PC-3 (cell line): Measurements from ENCODE around the gene SGTA. TPM values are rescaled to one million over a fixed set of nuclear protein-coding genes. Genes with fewer than 3 reads are reported as not detected.

Experiments
- ATAC-seq: fragments of 200-7000 bp; cut with Tn5 transposase; 2 replicates; pipeline ENCODE4 v1.9.1; 2020; ENCODE audit warnings: mild to moderate bottlenecking, moderate library complexity
- BruUV-seq: library from RNA; stranded (reverse); fragments of 400-500 nt; replicated peaks from 2 replicates; lab custom pipeline; 2021; lab: Mats Ljungman, UMichigan
- CTCF ChIA-PET: fragments of 300-600 bp; sonication (Branson Sonifier 250); formaldehyde crosslinking; loops from one replicate; lab custom pipeline; 2022; ENCODE audit warnings: antibody characterized with exemption; lab: Charles Lee
- POLR2A ChIA-PET: fragments of 300-600 bp; sonication (Branson Sonifier 250); formaldehyde crosslinking; loops from one replicate; lab custom pipeline; 2022; ENCODE audit warnings: antibody characterized with exemption; ENCODE audit not compliant: unreplicated experiment; lab: Charles Lee
- DNase-seq: peaks from one replicate; pipeline ENCODE4 v3.0.0-alpha.2; 2015
- H2AFZ ChIP-seq: fragments of 300-600 bp; sonication (generic); 2 replicates; pipeline ENCODE4 v1.6.0; 2016; ENCODE audit warnings: antibody characterized with exemption, low read length
- H3F3A ChIP-seq: fragments of 300-600 bp; sonication (generic); one replicate; pipeline ENCODE4 v1.6.0; 2017; ENCODE audit warnings: antibody characterized with exemption, low read length, control low read depth, mild to moderate bottlenecking; ENCODE audit not compliant: unreplicated experiment
- H3K27ac ChIP-seq: fragments of 300-600 bp; sonication (generic); 2 replicates; pipeline ENCODE4 v1.5.1; 2016; ENCODE audit warnings: mild to moderate bottlenecking, low read length
- H3K27me3 ChIP-seq: fragments of 300-600 bp; sonication (generic); 2 replicates; pipeline ENCODE4 v1.6.1; 2016; ENCODE audit warnings: low read length, mixed read lengths
- H3K36me3 ChIP-seq: fragments of 300-600 bp; sonication (generic); 2 replicates; pipeline ENCODE4 v1.6.1; 2016; ENCODE audit warnings: low read depth, mixed run types, low read length, mixed read lengths
- H3K4me1 ChIP-seq: fragments of 300-600 bp; sonication (generic); 2 replicates; pipeline ENCODE4 v1.5.1; 2016; ENCODE audit warnings: low read length; ENCODE audit not compliant: insufficient read depth
- H3K4me2 ChIP-seq: fragments of 300-600 bp; sonication (generic); 2 replicates; pipeline ENCODE4 v1.6.0; 2016; ENCODE audit warnings: low read length
- H3K4me3 ChIP-seq: fragments of 300-600 bp; sonication (generic); 2 replicates; pipeline ENCODE4 v1.5.1; 2016; ENCODE audit warnings: mild to moderate bottlenecking, low read length, mixed read lengths
- H3K79me2 ChIP-seq: fragments of 300-600 bp; sonication (generic); 2 replicates; pipeline ENCODE4 v1.6.1; 2017; ENCODE audit warnings: low read length, mixed read lengths
- H3K9ac ChIP-seq: fragments of 300-600 bp; sonication (generic); 2 replicates; pipeline ENCODE4 v1.6.0; 2016; ENCODE audit warnings: mild to moderate bottlenecking, low read length
- H3K9me2 ChIP-seq: fragments of 300-600 bp; sonication (generic); replicated peaks from 2 replicates; pipeline ENCODE4 v1.6.1; 2016; ENCODE audit warnings: mixed run types, low read length, mixed read lengths
- H3K9me3 ChIP-seq: fragments of 300-600 bp; sonication (generic); 2 replicates; pipeline ENCODE4 v1.6.1; 2016; ENCODE audit warnings: low read length, mixed read lengths
- H4K20me1 ChIP-seq: fragments of 300-600 bp; sonication (generic); 2 replicates; pipeline ENCODE4 v1.6.1; 2016; ENCODE audit warnings: low read length, mixed read lengths
- CTCF ChIP-seq: fragments of 300-600 bp; sonication (generic); conservative IDR thresholded peaks from 2 replicates; pipeline ENCODE4 v1.5.1; 2017; ENCODE audit warnings: antibody characterized with exemption, low read depth, mild to moderate bottlenecking, low read length
- EZH2 ChIP-seq: fragments of 300-600 bp; sonication (generic); IDR thresholded peaks from one replicate; pipeline ENCODE4 v1.6.1; 2017; ENCODE audit warnings: antibody characterized with exemption, mild to moderate bottlenecking, low read length; ENCODE audit not compliant: unreplicated experiment
- EZH2phosphoT487 ChIP-seq: fragments of 300-600 bp; sonication (generic); IDR thresholded peaks from 2 replicates; pipeline ENCODE4 v1.6.1; 2018; ENCODE audit warnings: mild to moderate bottlenecking, antibody characterized with exemption, low read length, borderline replicate concordance
- intact Hi-C: fragments of 100-400 bp; cut with micrococcal nuclease; formaldehyde crosslinking; loops from 2 replicates; pipeline ENCODE4 v1.9.0; 2023
- total RNA-seq: library from RNA; depleted of rRNA; stranded (reverse); fragments of >200 nt; gene quantifications from 2 replicates; pipeline ENCODE4 v1.2.3, GENCODE V29; 2014

Gene SGTA
- total RNA-seq, 1 experiment from 2014 or later: 78.6 TPM

- Histone ChIP-seq H3K9ac (no peak overlapping the region), H3K4me2 (no peak overlapping the region), H3K27ac (no peak overlapping the region), H2AFZ (no peak overlapping the region), H3K9me3 (no peaks in the 10 kb centered on the region), H3K9me2 (no peaks in the 10 kb centered on the region), H3F3A (no peaks in the 10 kb centered on the region), H3K36me3 (peaks cover 12% of the 10 kb centered on the region), H3K79me2 (no peaks in the 10 kb centered on the region), H4K20me1 (no peaks in the 10 kb centered on the region), H3K4me1 (peaks cover 6% of the 10 kb centered on the region), H3K4me3 (no peak overlapping the region), H3K27me3 (no peaks in the 10 kb centered on the region)
- ATAC-seq (no peak), DNase-seq (no peak)
- ChIA-PET CTCF (no interaction called here), POLR2A (no interaction called here)
- no TSS peak for BruUV-seq
- no peak for TF ChIP-seq EZH2phosphoT487
- TF ChIP-seq EZH2: no peak
- intact Hi-C loops: no loop called here
Observed at GRCh38 chr19:2732157-2732725, 50.8 kb downstream of the SGTA start.

DNA sequence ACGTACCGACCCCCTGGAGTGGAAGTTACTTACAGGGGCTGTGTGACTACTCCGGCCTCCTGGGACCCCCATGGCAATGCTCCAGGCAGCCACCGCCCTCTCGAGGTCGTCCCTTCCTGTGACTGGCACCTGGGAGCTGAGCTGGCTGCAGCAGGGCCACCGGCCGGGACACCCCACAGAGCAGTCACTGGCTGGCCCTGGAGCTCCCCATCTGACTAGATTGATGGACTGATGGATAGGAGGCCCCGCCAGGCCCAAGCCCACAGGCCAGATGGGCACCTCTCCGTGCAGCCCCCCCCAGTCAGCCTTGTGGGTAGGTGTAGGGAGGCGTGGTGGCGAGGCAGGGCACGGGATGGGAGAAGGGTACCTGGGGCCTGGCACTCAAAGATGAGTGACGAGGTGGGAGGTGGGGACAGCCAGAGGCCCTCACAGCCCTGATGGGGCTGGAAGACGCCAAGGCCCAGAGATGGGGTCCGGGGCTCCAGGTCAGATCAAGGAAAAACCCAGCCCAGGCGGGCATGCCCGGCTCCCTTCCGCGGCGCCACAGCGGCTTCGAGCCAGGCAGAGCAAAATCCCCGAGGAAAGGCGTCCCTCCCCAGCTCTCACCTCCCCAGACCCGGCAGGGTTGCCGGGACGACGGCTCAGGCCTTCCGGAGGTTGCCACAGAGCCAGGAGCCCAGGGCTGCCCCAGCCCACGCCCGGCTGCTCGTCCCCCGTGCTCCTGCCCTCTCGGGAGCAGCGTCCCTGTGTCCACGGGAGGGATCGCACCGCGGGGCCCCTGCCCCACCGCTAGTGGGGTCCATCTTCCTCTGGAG, 51.7 kb downstream of the SGTA start:
- Histone ChIP-seq H3F3A (no peaks in the 10 kb centered on the region), H3K27ac (no peak overlapping the region), H3K4me1 (peaks cover 13% of the 10 kb centered on the region), H3K9me3 (no peaks in the 10 kb centered on the region), H3K9ac (no peak overlapping the region), H3K27me3 (no peaks in the 10 kb centered on the region), H3K36me3 (peaks cover 4% of the 10 kb centered on the region), H3K4me3 (no peak overlapping the region), H3K4me2 (no peak overlapping the region), H4K20me1 (no peaks in the 10 kb centered on the region), H3K9me2 (no peaks in the 10 kb centered on the region), H2AFZ (no peak overlapping the region), H3K79me2 (no peaks in the 10 kb centered on the region)
- POLR2A ChIA-PET: no interaction called here
- CTCF ChIA-PET: no interaction called here
- no TSS peak for BruUV-seq
- TF ChIP-seq EZH2phosphoT487 (no peak), CTCF (no peak), EZH2 (no peak)
- ATAC-seq: no peak
- DNase-seq: no peak
- intact Hi-C loops: no loop called here

- DNase-seq: no peak
- Histone ChIP-seq H3K4me3 (no peak overlapping the region), H3K9me2 (no peaks in the 10 kb centered on the region), H3K36me3 (no peaks in the 10 kb centered on the region), H4K20me1 (no peaks in the 10 kb centered on the region), H3F3A (no peaks in the 10 kb centered on the region), H3K4me2 (no peak overlapping the region), H3K4me1 (peaks cover 13% of the 10 kb centered on the region), H3K9ac (no peak overlapping the region), H3K27ac (no peak overlapping the region), H3K79me2 (no peaks in the 10 kb centered on the region), H3K27me3 (no peaks in the 10 kb centered on the region), H3K9me3 (no peaks in the 10 kb centered on the region), H2AFZ (no peak overlapping the region)
- intact Hi-C loops: no loop called here
- POLR2A ChIA-PET: no interaction called here
- CTCF ChIA-PET: no interaction called here
- ATAC-seq: no peak
- TF ChIP-seq EZH2 (no peak), EZH2phosphoT487 (no peak), CTCF (no peak)
- no TSS peak for BruUV-seq
Observed at GRCh38 chr19:2729943-2730818, 52.9 kb downstream of the SGTA start.
